CD14-positive monocyte (primary cell): ENCODE data around the gene GULP1. TPM values are rescaled to one million over a fixed set of nuclear protein-coding genes. Genes with fewer than 3 reads are reported as not detected.

ENCODE experiments used
- DNase-seq, 3 donors: peaks; one replicate each; pipeline ENCODE4 v3.0.0-alpha.2; 2011 to 2022
- H2AFZ ChIP-seq: 2 replicates; pipeline ENCODE4 v1.6.0; 2012; ENCODE audit warnings: mild to moderate bottlenecking, low read depth, low read length, inconsistent platforms; ENCODE audit not compliant: insufficient read depth, poor library complexity, severe bottlenecking
- H3K27ac ChIP-seq, 2 donors: 1 replicate in 1 of 2; 2 replicates in 1 of 2; pipeline ENCODE4 v1.5.1; 2012 to 2013; ENCODE audit warnings: low read length in 2 of 2, control low read depth in 1 of 2, inconsistent platforms in 1 of 2, low read depth in 1 of 2, mild to moderate bottlenecking in 1 of 2
- H3K27me3 ChIP-seq, 2 donors: one replicate each; pipeline versions ENCODE4 v1.6.0 to v1.6.1; 2011 to 2013; ENCODE audit warnings: low read length in 2 of 2; ENCODE audit not compliant: control insufficient read depth in 2 of 2, insufficient read depth in 2 of 2
- H3K36me3 ChIP-seq, 2 donors: replicated peaks in 1 of 2; 1 replicate in 1 of 2; 2 replicates in 1 of 2; pipeline versions ENCODE4 v1.5.1 to v1.6.1; 2012 to 2013; ENCODE audit warnings: low read length in 2 of 2, control low read depth in 1 of 2, inconsistent platforms in 1 of 2, mild to moderate bottlenecking in 1 of 2; ENCODE audit not compliant: insufficient read depth in 2 of 2, control insufficient read depth in 1 of 2
- H3K4me1 ChIP-seq, 2 donors: 1 replicate in 1 of 2; 2 replicates in 1 of 2; pipeline versions ENCODE4 v1.5.1 to v1.6.1; 2012 to 2013; ENCODE audit warnings: low read length in 2 of 2, control low read depth in 1 of 2, inconsistent platforms in 1 of 2, mild to moderate bottlenecking in 1 of 2, moderate library complexity in 1 of 2; ENCODE audit not compliant: insufficient read depth in 2 of 2, control insufficient read depth in 1 of 2
- H3K4me2 ChIP-seq: replicated peaks from 2 replicates; pipeline ENCODE3; 2012; ENCODE audit warnings: low read length, moderate library complexity, mild to moderate bottlenecking; ENCODE audit not compliant: poor library complexity, severe bottlenecking; ENCODE audit errors: extremely low read depth
- H3K4me3 ChIP-seq, 3 experiments: fragments of 200-600 bp in 1 of 3; sonication (generic) in 1 of 3; replicated peaks in 1 of 3; 1 replicate in 2 of 3; 2 replicates in 1 of 3; pipeline ENCODE4 v1.5.1; 2011 to 2013; ENCODE audit warnings: low read length in 3 of 3, mild to moderate bottlenecking in 3 of 3, control low read depth in 2 of 3, low read depth in 2 of 3, inconsistent platforms in 1 of 3, moderate library complexity in 1 of 3
- H3K79me2 ChIP-seq: 2 replicates; pipeline ENCODE4 v1.6.0; 2012; ENCODE audit warnings: mild to moderate bottlenecking, control low read depth, inconsistent platforms, low read length, moderate library complexity; ENCODE audit not compliant: insufficient read depth
- H3K9ac ChIP-seq: 2 replicates; pipeline ENCODE4 v1.6.0; 2017; ENCODE audit warnings: low read length, mild to moderate bottlenecking; ENCODE audit not compliant: insufficient read depth, poor library complexity, severe bottlenecking
- H3K9me3 ChIP-seq, 2 donors: replicated peaks in 1 of 2; 1 replicate in 1 of 2; 2 replicates in 1 of 2; pipeline versions ENCODE4 v1.5.1 to v1.6.1; 2012 to 2013; ENCODE audit warnings: low read length in 2 of 2, control low read depth in 1 of 2; ENCODE audit not compliant: control insufficient read depth in 1 of 2, insufficient read depth in 1 of 2
- H4K20me1 ChIP-seq: 2 replicates; pipeline ENCODE4 v1.6.0; 2012; ENCODE audit warnings: mild to moderate bottlenecking, low read length, control low read depth, moderate library complexity; ENCODE audit not compliant: insufficient read depth
- H3K27ac Mint-ChIP-seq, 7 donors: one replicate each; pipeline ENCODE4 v1.8.0; 2020; ENCODE audit warnings: mild to moderate bottlenecking in 7 of 7, mixed read lengths in 7 of 7, moderate library complexity in 6 of 7, inconsistent platforms in 2 of 7
- H3K27me3 Mint-ChIP-seq, 3 donors: one replicate each; pipeline ENCODE4 v1.8.0; 2021 to 2022; ENCODE audit warnings: low read depth in 3 of 3, mild to moderate bottlenecking in 3 of 3, mixed read lengths in 3 of 3, moderate library complexity in 3 of 3, inconsistent platforms in 1 of 3
- H3K36me3 Mint-ChIP-seq, 2 donors: one replicate each; pipeline ENCODE4 v1.8.0; 2020; ENCODE audit warnings: mixed read lengths in 2 of 2, inconsistent platforms in 1 of 2, mild to moderate bottlenecking in 1 of 2
- H3K4me1 Mint-ChIP-seq: one replicate; pipeline ENCODE4 v1.8.0; 2020; ENCODE audit warnings: mild to moderate bottlenecking, mixed read lengths
- H3K4me3 Mint-ChIP-seq, 2 donors: one replicate each; pipeline ENCODE4 v1.8.0; 2020; ENCODE audit warnings: mild to moderate bottlenecking in 2 of 2, mixed read lengths in 2 of 2, moderate library complexity in 1 of 2
- H3K9me3 Mint-ChIP-seq, 7 donors: one replicate each; pipeline ENCODE4 v1.8.0; 2020 to 2022; ENCODE audit warnings: mixed read lengths in 7 of 7, mild to moderate bottlenecking in 6 of 7, moderate library complexity in 6 of 7, inconsistent platforms in 2 of 7
- WGBS: methylation state at CpG from one replicate; pipeline ENCODE4 v1.1.5; 2013; ENCODE audit warnings: missing lambda C conversion rate; ENCODE audit not compliant: insufficient coverage; 5-methylcytosine and 5-hydroxymethylcytosine counted together
- intact Hi-C, 2 donors: fragments of 100-400 bp; cut with micrococcal nuclease; formaldehyde crosslinking; loops; one replicate each; pipeline versions ENCODE4 v1.15.0 to v1.15.1; 2023
- polyA plus RNA-seq, 3 donors: library from polyadenylated mRNA; depleted of rRNA in 1 of 3; unstranded in 2 of 3; stranded (reverse) in 1 of 3; fragments of 300-500 nt in 2 of 3; fragments of >200 nt in 1 of 3; fragmentation: Illumina TruSeq in 2 of 3; gene quantifications; 1 replicate in 2 of 3; 2 replicates in 1 of 3; pipeline ENCODE4 v1.2.3, GENCODE V29; 2012 to 2021
- TF ChIP-seq, protein P1 (sequence below): fragments of 200-600 bp; IDR thresholded peaks from one replicate; pipeline ENCODE4 v1.8.0; 2022; ENCODE audit warnings: antibody characterized with exemption, mild to moderate bottlenecking

The GULP1 gene
- polyA plus RNA-seq, 3 donors: not detected

DNA sequence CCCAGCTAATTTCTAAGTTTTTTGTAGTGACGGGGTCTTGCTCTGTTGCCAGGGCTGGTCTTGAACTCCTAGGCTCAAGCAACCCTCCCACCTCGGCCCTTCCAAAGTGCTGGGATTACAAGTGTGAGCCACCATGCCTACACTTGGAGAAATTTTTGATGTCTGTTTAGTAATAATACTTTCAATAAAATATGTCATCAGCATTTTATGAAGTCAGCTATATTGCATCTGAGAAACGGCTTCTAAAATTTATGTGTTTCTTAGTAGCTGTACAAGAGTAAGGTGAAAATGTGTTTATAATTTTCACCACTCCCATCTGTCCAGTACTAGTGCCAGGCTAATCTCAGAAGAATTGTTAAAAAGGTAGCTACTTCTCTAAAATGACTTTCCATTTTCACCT lies 46.8 kb downstream of the GULP1 start:
- TF ChIP-seq, protein P1, sequence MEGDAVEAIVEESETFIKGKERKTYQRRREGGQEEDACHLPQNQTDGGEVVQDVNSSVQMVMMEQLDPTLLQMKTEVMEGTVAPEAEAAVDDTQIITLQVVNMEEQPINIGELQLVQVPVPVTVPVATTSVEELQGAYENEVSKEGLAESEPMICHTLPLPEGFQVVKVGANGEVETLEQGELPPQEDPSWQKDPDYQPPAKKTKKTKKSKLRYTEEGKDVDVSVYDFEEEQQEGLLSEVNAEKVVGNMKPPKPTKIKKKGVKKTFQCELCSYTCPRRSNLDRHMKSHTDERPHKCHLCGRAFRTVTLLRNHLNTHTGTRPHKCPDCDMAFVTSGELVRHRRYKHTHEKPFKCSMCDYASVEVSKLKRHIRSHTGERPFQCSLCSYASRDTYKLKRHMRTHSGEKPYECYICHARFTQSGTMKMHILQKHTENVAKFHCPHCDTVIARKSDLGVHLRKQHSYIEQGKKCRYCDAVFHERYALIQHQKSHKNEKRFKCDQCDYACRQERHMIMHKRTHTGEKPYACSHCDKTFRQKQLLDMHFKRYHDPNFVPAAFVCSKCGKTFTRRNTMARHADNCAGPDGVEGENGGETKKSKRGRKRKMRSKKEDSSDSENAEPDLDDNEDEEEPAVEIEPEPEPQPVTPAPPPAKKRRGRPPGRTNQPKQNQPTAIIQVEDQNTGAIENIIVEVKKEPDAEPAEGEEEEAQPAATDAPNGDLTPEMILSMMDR: no peak
- H2AFZ ChIP-seq: no peak overlapping the region
- peaks cover 0 to 9% of the 10 kb centered on the region in 2 donors for H3K9me3 ChIP-seq
- H3K27me3 ChIP-seq: no peaks in the 10 kb centered on the region
- intact Hi-C loops: no loop called here
- no peaks in the 10 kb centered on the region for H3K4me1 Mint-ChIP-seq
- no peak for DNase-seq
- no peaks in the 10 kb centered on the region for H3K36me3 ChIP-seq
- no peak overlapping the region for H3K27ac ChIP-seq
- no peak overlapping the region for H3K27ac Mint-ChIP-seq
- H3K4me1 ChIP-seq: no peaks in the 10 kb centered on the region
- no peak overlapping the region for H3K4me3 ChIP-seq
- H3K36me3 Mint-ChIP-seq: no peaks in the 10 kb centered on the region
- H3K9me3 Mint-ChIP-seq: peaks cover 0 to 8% (median 1%) of the 10 kb centered on the region in 7 donors
- no peaks in the 10 kb centered on the region for H4K20me1 ChIP-seq
- H3K9ac ChIP-seq: no peak overlapping the region
- 83% methylated on average over 1 of the region's 3 CpGs for WGBS
- no peak overlapping the region for H3K4me3 Mint-ChIP-seq
- H3K4me2 ChIP-seq: no peak overlapping the region
- H3K27me3 Mint-ChIP-seq: peaks cover 0 to 1% (median 0%) of the 10 kb centered on the region in 3 donors
- H3K79me2 ChIP-seq: no peaks in the 10 kb centered on the region

DNA sequence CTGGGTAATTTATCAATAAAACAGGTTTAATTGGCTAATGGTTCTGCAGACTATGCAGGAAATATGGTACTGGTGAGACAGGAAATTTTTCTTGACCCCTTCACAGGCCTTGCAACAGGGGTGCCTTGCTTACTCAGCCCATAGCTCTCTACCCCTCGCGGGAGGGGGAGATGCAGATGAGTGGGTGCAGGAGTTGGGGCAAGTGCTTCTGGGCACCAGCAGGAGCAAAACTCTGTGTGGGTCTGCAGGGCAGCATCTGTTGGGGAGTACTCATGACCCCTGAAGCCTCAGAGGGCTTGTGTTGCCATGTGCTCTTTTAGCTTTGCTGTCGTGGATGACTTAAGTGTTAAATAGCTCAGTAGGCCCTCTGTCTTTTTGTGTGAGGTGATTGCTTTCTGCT lies 48.6 kb downstream of the GULP1 start:
- no peak overlapping the region for H2AFZ ChIP-seq
- H3K9me3 Mint-ChIP-seq: peaks cover 0 to 8% (median 1%) of the 10 kb centered on the region in 7 donors
- no peak overlapping the region for H3K9ac ChIP-seq
- no peak overlapping the region for H3K27ac Mint-ChIP-seq
- no peaks in the 10 kb centered on the region for H3K36me3 ChIP-seq
- H3K4me2 ChIP-seq: no peak overlapping the region
- no peak overlapping the region for H3K4me3 ChIP-seq
- H3K36me3 Mint-ChIP-seq: no peaks in the 10 kb centered on the region
- H3K4me1 Mint-ChIP-seq: no peaks in the 10 kb centered on the region
- intact Hi-C loops: no loop called here
- H3K4me3 Mint-ChIP-seq: no peak overlapping the region
- H3K27me3 Mint-ChIP-seq: peaks cover 0 to 1% (median 0%) of the 10 kb centered on the region in 3 donors
- H4K20me1 ChIP-seq: no peaks in the 10 kb centered on the region
- no peak for DNase-seq
- H3K27ac ChIP-seq: no peak overlapping the region
- H3K79me2 ChIP-seq: no peaks in the 10 kb centered on the region
- TF ChIP-seq, protein P1: no peak
- H3K9me3 ChIP-seq: peaks cover 0 to 9% of the 10 kb centered on the region in 2 donors
- no peaks in the 10 kb centered on the region for H3K27me3 ChIP-seq
- WGBS: 100% methylated on average over 2 of the region's 3 CpGs
- H3K4me1 ChIP-seq: no peaks in the 10 kb centered on the region
